Cardiac muscle cell (in vitro differentiated cells and primary cell): ENCODE measurements around the gene HECW1. TPM values are rescaled to one million over a fixed set of nuclear protein-coding genes. Genes with fewer than 3 reads are reported as not detected.

Source experiments
- DNase-seq, 2 donors: peaks; one replicate each; pipeline versions ENCODE4 v3.0.0 to v3.0.0-alpha.2; 2010 to 2017; ENCODE audit warnings: low read depth in 1 of 2, low spot score in 1 of 2
- H3K27ac ChIP-seq: fragments of 200-600 bp; sonication (generic); 2 replicates; pipeline ENCODE4 v1.5.1; 2016
- H3K27me3 ChIP-seq: fragments of 200-600 bp; sonication (generic); 2 replicates; pipeline ENCODE4 v1.6.0; 2016; ENCODE audit warnings: control low read depth
- H3K36me3 ChIP-seq: fragments of 200-600 bp; sonication (generic); 2 replicates; pipeline ENCODE4 v1.5.1; 2016; ENCODE audit warnings: control low read depth
- H3K4me1 ChIP-seq: fragments of 200-600 bp; sonication (generic); 2 replicates; pipeline ENCODE4 v1.8.1; 2017; ENCODE audit warnings: low read depth, mild to moderate bottlenecking, mixed run types
- H3K4me3 ChIP-seq: fragments of 200-600 bp; sonication (generic); 2 replicates; pipeline ENCODE4 v1.5.1; 2016; ENCODE audit warnings: mild to moderate bottlenecking
- H3K9me3 ChIP-seq: fragments of 200-600 bp; sonication (generic); 2 replicates; pipeline ENCODE4 v1.5.1; 2017; ENCODE audit warnings: low read depth, mild to moderate bottlenecking, control low read depth
- CTCF ChIP-seq: IDR thresholded peaks from 2 replicates; pipeline ENCODE4 v1.5.1; 2012; ENCODE audit warnings: low read depth, mild to moderate bottlenecking, low read length
- polyA plus RNA-seq: library from polyadenylated mRNA; unstranded; fragments of >200 nt; fragmentation: Nextera tagmentation; extraction: Ambion mirVana; gene quantifications from 2 replicates; pipeline ENCODE4 v1.2.1, GENCODE V29; 2016
- total RNA-seq: library from RNA; depleted of rRNA; stranded (reverse); fragments of >200 nt; gene quantifications from 2 replicates; pipeline ENCODE4 v1.2.3, GENCODE V29; 2016

Gene HECW1
- total and polyA plus RNA-seq, 2 experiments from 2014 or later = 0.06 to 0.13 TPM

- H3K4me3 ChIP-seq = no peak overlapping the region
- TF ChIP-seq CTCF = no peak
- no peaks in the 10 kb centered on the region for H3K9me3 ChIP-seq
- H3K36me3 ChIP-seq = no peaks in the 10 kb centered on the region
- no peaks in the 10 kb centered on the region for H3K27me3 ChIP-seq
- DNase-seq = no peak
- no peak overlapping the region for H3K27ac ChIP-seq
- H3K4me1 ChIP-seq = no peaks in the 10 kb centered on the region
These were observed 80.5 kb downstream of the HECW1 start for GRCh38 chr7:43192806-43193460.

GRCh38 chr7:43193893-43194292 is 81.4 kb downstream of the HECW1 start:
- no peaks in the 10 kb centered on the region for H3K9me3 ChIP-seq
- H3K4me1 ChIP-seq = no peaks in the 10 kb centered on the region
- no peak for DNase-seq
- H3K4me3 ChIP-seq = no peak overlapping the region
- no peaks in the 10 kb centered on the region for H3K27me3 ChIP-seq
- no peak overlapping the region for H3K27ac ChIP-seq
- no peak for TF ChIP-seq CTCF
- H3K36me3 ChIP-seq = no peaks in the 10 kb centered on the region

GRCh38 chr7:43195256-43195655 is 82.8 kb downstream of the HECW1 start:
- H3K4me1 ChIP-seq = no peaks in the 10 kb centered on the region
- no peaks in the 10 kb centered on the region for H3K9me3 ChIP-seq
- no peak overlapping the region for H3K27ac ChIP-seq
- H3K4me3 ChIP-seq = no peak overlapping the region
- TF ChIP-seq CTCF = no peak
- no peaks in the 10 kb centered on the region for H3K36me3 ChIP-seq
- no peak for DNase-seq
- H3K27me3 ChIP-seq = no peaks in the 10 kb centered on the region

- Histone ChIP-seq H3K4me3 (no peak overlapping the region), H3K36me3 (no peaks in the 10 kb centered on the region), H3K27ac (no peak overlapping the region), H3K9me3 (no peaks in the 10 kb centered on the region), H3K4me1 (no peaks in the 10 kb centered on the region), H3K27me3 (no peaks in the 10 kb centered on the region)
- TF ChIP-seq CTCF = no peak
- DNase-seq = no peak
These were observed 83.3 kb downstream of the HECW1 start for GRCh38 chr7:43195768-43196167.

GRCh38 chr7:43196379-43196778 is 83.9 kb downstream of the HECW1 start:
- TF ChIP-seq CTCF = no peak
- H3K27me3 ChIP-seq = no peaks in the 10 kb centered on the region
- no peak for DNase-seq
- H3K9me3 ChIP-seq = no peaks in the 10 kb centered on the region
- no peaks in the 10 kb centered on the region for H3K36me3 ChIP-seq
- no peak overlapping the region for H3K4me3 ChIP-seq
- no peaks in the 10 kb centered on the region for H3K4me1 ChIP-seq
- no peak overlapping the region for H3K27ac ChIP-seq

GRCh38 chr7:43198016-43198415 is 85.6 kb downstream of the HECW1 start:
- no peak overlapping the region for H3K4me3 ChIP-seq
- H3K27ac ChIP-seq = no peak overlapping the region
- no peak for TF ChIP-seq CTCF
- DNase-seq = no peak
- H3K4me1 ChIP-seq = no peaks in the 10 kb centered on the region
- no peaks in the 10 kb centered on the region for H3K36me3 ChIP-seq
- no peaks in the 10 kb centered on the region for H3K9me3 ChIP-seq
- H3K27me3 ChIP-seq = no peaks in the 10 kb centered on the region
